NK-92 (cell line): Measurements from ENCODE around the gene KLHL8.
"Not testable (repeated sequence)": the region's sequence is repeated elsewhere in the genome, so short reads cannot be mapped to it uniquely, and the experiment has no call there.

Source experiments
- DNase-seq: peaks from one replicate; lab custom pipeline; 2025; ENCODE audit not compliant: unreplicated experiment; lab: John Stamatoyannopoulos, UW

KLHL8 gene

GRCh38 chr4:87228262-87228860 is 7.9 kb upstream of the KLHL8 start:
- DNase-seq, result no peak

- no peak for DNase-seq
Measured at GRCh38 chr4:87227751-87228151, 7.3 kb upstream of the KLHL8 start.

- DNase-seq, result no peak
Measured at GRCh38 chr4:87225936-87226335, 5.5 kb upstream of the KLHL8 start.

GRCh38 chr4:87224141-87224923 is 3.9 kb upstream of the KLHL8 start:
- DNase-seq, result no peak

GRCh38 chr4:87219632-87220093 is 755 bp downstream of the KLHL8 start:
- no peak for DNase-seq

GRCh38 chr4:87217235-87217763 is 3.1 kb downstream of the KLHL8 start:
- not testable (repeated sequence) for DNase-seq

- no peak for DNase-seq
Measured at GRCh38 chr4:87216469-87216868, 3.9 kb downstream of the KLHL8 start.

GRCh38 chr4:87213421-87214075 is 6.9 kb downstream of the KLHL8 start:
- DNase-seq, result no peak

- DNase-seq, result no peak
Measured at GRCh38 chr4:87211249-87211952, 9.0 kb downstream of the KLHL8 start.

GRCh38 chr4:87209696-87210095 is 10.7 kb downstream of the KLHL8 start:
- DNase-seq, result no peak

- no peak for DNase-seq
Measured at GRCh38 chr4:87209182-87209581, 11.2 kb downstream of the KLHL8 start.

- no peak for DNase-seq
Measured at GRCh38 chr4:87204559-87204958, 15.9 kb downstream of the KLHL8 start.

GRCh38 chr4:87196927-87197326 is 23.5 kb downstream of the KLHL8 start:
- no peak for DNase-seq

GRCh38 chr4:87196146-87196545 is 24.3 kb downstream of the KLHL8 start:
- no peak for DNase-seq

GRCh38 chr4:87193958-87194675 is 26.3 kb downstream of the KLHL8 start:
- no peak for DNase-seq

GRCh38 chr4:87192145-87192919 is 28.1 kb downstream of the KLHL8 start:
- no peak for DNase-seq

GRCh38 chr4:87188932-87189331 is 31.5 kb downstream of the KLHL8 start:
- DNase-seq, result no peak

GRCh38 chr4:87188048-87188447 is 32.4 kb downstream of the KLHL8 start:
- DNase-seq, result no peak

GRCh38 chr4:87185146-87185870 is 35.1 kb downstream of the KLHL8 start:
- DNase-seq, result no peak
